ENCODE data around the gene TUBB2B. TPM values are rescaled to one million over a fixed set of nuclear protein-coding genes. Genes with fewer than 3 reads are reported as not detected.
A peak's percentile ranks its signal among the peaks of the same experiment; 100 is the strongest.
"Not testable (repeated sequence)": the region's sequence is repeated elsewhere in the genome, so short reads cannot be mapped to it uniquely, and the experiment has no call there.

TUBB2B gene
- total RNA-seq, 4 donors from 2014 or later = 0.26 to 80.7 (median 4.3) TPM; not detected in 1

DNA sequence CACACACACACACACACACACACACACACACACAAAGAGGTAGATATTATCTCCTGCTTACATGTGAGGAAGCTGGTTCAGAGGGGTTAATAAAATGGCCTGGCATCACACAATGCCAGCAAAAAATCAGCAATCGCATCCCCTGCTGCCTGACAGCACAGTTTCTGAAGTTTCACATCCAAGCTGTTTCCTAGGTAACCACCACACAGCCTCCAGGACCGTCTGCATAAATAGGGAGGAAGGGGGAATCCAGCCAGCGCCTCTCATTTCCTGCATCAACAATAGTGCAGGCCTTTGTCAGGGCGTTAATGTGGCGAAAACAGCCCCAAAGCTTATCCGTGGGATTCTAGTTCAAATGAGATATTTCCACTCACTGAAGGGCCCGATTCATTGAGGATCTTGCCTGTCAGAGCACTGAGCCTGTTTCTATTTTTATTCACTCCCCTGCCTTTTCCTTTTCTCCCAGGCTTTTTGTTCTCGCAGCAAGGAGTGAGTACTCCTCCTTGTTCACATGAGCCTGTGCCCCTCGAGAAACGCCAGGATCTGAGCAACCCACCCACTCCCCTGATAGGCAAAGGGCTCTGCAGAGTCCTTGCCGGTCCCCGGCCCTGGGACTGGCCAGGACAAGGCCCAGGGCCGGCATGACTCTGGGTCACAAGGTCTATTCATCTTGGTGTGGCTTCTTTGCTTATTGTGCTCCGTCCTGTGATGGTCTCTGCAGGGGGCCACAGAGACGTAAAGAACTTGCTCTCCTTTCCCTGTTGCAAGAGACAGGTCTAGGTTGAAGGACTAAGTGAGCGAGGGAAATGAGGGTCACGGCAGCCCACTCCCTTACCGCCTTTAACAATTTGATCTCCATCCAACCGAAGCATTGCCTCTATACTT lies 32.7 kb downstream of the TUBB2B start:
- H3K27ac ChIP-seq = peak overlapping the region; percentile 70 to 74
- TF ChIP-seq POLR2A (IDR thresholded peaks at IDR 0.05) (no peak), CTCF (IDR thresholded peaks at IDR 0.05) (no peak)
- no peaks in the 10 kb centered on the region for H3K36me3 ChIP-seq
- H3K27me3 ChIP-seq = no peaks in the 10 kb centered on the region
- no peaks in the 10 kb centered on the region for H3K9me3 ChIP-seq
- no peak for DNase-seq
- no peaks in the 10 kb centered on the region for H3K4me1 ChIP-seq
- intact Hi-C loops (cut with DNase I; ENCODE audit: low total_unique reads) = no loop called here
- H3K4me3 ChIP-seq = no peak overlapping the region

- Histone ChIP-seq H3K9me3 (no peaks in the 10 kb centered on the region), H3K36me3 (no peaks in the 10 kb centered on the region), H3K4me3 (no peak overlapping the region), H3K27ac (no peak overlapping the region), H3K27me3 (no peaks in the 10 kb centered on the region), H3K4me1 (no peaks in the 10 kb centered on the region)
- intact Hi-C loops (cut with DNase I; ENCODE audit: low total_unique reads) = no loop called here
- TF ChIP-seq POLR2A (IDR thresholded peaks at IDR 0.05) = no peak
- TF ChIP-seq CTCF (IDR thresholded peaks at IDR 0.05) = no peak
- no peak for DNase-seq
Observed at GRCh38 chr6:3193102-3193849, 34.2 kb downstream of the TUBB2B start.

DNA sequence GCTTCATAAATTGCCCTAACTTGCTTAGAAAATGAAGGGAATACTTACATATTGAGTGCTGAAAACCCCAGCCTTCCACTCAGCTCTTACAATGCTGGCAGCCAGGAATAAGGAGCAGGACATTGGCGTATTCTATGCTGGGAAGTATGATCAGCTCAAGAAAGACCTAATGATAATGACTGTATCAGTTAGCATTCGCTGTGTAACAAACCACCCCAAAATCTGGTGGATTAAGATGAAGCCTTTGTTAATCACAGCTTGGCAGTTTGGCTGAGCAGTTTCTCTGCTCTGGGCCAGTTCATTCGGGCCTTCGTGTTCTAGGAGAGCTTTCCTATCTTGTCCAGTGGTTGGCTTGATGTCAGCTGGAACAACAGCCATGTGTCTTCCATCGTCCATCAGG lies 36.7 kb downstream of the TUBB2B start:
- DNase-seq = no peak
- TF ChIP-seq CTCF (IDR thresholded peaks at IDR 0.05) (no peak), POLR2A (IDR thresholded peaks at IDR 0.05) (no peak)
- Histone ChIP-seq H3K36me3 (no peaks in the 10 kb centered on the region), H3K27me3 (no peaks in the 10 kb centered on the region), H3K27ac (no peak overlapping the region), H3K4me3 (no peak overlapping the region), H3K4me1 (no peaks in the 10 kb centered on the region), H3K9me3 (no peaks in the 10 kb centered on the region)
- intact Hi-C loops (cut with DNase I; ENCODE audit: low total_unique reads) = no loop called here

DNA sequence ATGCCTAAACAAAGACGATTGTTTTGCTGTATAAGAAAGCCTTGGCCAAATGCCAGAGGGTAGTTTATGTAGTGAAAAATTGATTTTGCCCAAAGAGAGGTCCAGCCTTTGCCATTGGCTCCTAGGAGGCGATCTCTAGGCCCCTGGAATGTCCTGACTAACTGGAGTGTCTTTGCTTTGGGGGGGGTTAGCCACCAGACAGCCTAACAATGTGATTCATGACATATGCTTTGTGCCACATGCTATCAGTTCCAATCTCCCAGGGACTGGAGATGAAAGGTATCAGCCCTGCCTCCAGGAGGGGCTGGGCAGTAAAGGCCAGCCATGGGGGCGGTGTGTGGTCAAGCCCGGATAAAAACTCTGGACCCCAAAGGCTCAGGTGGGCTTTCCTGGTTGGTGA lies 37.4 kb downstream of the TUBB2B start:
- no peak for DNase-seq
- Histone ChIP-seq H3K4me1 (no peaks in the 10 kb centered on the region), H3K4me3 (no peak overlapping the region), H3K36me3 (no peaks in the 10 kb centered on the region), H3K27me3 (no peaks in the 10 kb centered on the region), H3K27ac (no peak overlapping the region), H3K9me3 (no peaks in the 10 kb centered on the region)
- intact Hi-C loops (cut with DNase I; ENCODE audit: low total_unique reads) = no loop called here
- TF ChIP-seq POLR2A (IDR thresholded peaks at IDR 0.05) (no peak), CTCF (IDR thresholded peaks at IDR 0.05) (no peak)

- H3K4me3 ChIP-seq; intact Hi-C loops (cut with DNase I; ENCODE audit: low total_unique reads): not testable (repeated sequence)
Observed at GRCh38 chr6:3189192-3189591, 38.3 kb downstream of the TUBB2B start.

More at GRCh38 chr6:3189192-3189591, 38.3 kb downstream of the TUBB2B start:
- not testable (repeated sequence) for H3K36me3 ChIP-seq, H3K9me3 ChIP-seq, H3K27ac ChIP-seq, H3K4me1 ChIP-seq, H3K27me3 ChIP-seq, DNase-seq

All from uterus (tissue), 4 donors.